ENCODE results near the gene PTS.

The PTS gene

DNA sequence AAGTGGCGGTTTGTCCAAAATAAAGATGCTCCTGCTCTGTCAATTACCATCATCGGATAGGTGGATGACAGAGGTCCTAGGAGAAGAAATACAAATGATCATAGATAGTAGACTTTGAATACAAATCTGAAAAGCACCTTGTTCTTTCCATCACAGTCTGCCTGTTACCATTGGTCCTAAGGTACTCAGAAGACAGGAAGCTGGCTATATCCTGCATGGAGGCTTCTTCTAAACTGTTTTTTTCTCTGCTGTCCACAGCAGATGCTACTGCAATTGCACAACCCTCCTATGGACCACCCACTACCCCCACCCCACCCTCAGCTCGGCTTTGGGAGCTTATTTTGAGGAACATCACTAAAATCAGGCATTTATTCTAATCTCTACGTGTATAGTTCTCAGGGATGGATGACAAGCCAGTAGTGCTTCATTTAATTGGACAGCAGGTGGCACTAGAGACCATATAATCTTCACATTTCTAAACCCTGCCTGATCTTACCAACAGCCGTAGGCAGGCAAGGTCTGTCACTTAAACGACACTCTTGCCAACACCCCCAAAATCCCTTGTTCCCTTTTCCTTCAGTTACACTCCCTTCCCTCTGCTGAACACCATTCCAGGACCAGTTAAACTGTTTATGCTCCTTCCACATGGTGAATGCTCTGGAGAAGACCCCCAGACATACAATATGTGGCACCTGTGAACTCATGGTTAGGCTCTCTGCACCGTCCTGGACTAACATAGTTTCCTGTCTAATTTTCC is 6.6 kb upstream of the PTS start:
- H3K27ac ChIP-seq: no peak overlapping the region
- no peak overlapping the region for H3K4me3 ChIP-seq

DNA sequence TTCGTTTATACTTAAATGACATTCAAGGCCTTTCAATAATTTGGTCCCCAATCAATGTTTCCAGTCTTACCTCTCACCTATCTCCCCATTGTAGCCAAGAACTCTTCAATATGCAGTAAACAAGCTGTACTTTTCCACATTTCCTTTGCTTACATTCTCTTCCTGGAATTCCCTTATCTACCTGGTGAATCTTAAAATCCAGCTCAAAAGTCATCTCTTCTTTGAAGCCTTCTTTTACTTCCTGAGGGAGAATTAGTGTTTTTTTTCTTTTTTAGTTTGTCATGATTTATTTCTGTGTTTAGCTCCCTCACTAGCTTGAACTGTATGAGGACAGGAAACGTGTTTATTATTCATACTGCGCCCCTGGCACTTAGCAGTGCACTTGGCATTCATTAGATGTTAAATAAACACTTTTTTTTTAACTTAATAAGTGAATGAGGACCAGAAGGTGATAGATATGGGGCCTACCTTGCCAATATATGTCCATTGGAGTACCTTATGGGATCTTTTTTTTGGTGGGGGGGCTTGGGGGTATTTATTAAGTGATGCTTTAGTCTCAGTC is 4.9 kb upstream of the PTS start:
- Histone ChIP-seq H3K4me3 (no peak overlapping the region), H3K27ac (peak overlapping the region in 11 of 21 experiments; percentile 2 to 88 (median 57))

DNA sequence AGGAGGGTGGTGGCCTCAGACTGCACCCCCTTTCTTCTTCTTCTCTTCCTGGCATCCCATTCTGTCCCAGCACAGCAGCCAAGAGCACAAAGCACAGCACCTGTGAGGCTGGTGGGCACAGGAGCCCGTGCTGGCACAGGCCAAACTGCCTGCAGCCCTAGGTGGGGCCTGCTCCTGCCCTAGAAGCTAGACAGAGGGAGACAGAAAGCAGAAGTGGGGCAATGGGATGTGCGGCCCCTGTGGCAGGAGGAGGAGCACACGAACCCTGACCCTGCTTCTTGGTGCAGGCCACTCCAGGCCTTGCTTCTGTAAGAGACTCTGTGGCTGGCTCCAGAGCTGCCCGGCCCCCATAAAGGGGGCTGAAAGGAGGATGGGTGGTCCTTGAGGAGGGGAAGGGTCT is 3.9 kb upstream of the PTS start:
- no peak overlapping the region for H3K4me3 ChIP-seq
- peak overlapping the region in 12 of 21 experiments; percentile 7 to 88 (median 52) for H3K27ac ChIP-seq

DNA sequence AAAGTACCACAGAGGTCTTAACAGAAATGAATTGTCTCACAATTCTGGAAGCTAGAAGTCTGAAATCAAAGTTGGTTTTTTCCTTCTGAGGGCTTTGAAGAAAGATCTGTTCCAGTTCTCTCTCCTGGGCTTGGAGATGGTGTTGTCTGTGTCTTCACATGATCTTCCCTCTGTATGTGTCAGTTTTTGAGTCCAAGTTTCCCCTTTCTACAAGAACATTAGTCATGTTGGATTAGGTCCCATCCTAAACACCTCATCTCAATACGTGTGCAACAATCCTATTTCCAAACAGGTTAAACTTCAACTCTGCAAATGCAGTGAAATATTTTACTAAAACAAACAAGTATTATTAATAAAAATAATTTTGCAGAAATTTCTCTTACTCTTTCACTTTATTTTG is 3.1 kb upstream of the PTS start:
- H3K27ac ChIP-seq: peak overlapping the region in 6 of 21 experiments; percentile 7 to 88 (median 66)

DNA sequence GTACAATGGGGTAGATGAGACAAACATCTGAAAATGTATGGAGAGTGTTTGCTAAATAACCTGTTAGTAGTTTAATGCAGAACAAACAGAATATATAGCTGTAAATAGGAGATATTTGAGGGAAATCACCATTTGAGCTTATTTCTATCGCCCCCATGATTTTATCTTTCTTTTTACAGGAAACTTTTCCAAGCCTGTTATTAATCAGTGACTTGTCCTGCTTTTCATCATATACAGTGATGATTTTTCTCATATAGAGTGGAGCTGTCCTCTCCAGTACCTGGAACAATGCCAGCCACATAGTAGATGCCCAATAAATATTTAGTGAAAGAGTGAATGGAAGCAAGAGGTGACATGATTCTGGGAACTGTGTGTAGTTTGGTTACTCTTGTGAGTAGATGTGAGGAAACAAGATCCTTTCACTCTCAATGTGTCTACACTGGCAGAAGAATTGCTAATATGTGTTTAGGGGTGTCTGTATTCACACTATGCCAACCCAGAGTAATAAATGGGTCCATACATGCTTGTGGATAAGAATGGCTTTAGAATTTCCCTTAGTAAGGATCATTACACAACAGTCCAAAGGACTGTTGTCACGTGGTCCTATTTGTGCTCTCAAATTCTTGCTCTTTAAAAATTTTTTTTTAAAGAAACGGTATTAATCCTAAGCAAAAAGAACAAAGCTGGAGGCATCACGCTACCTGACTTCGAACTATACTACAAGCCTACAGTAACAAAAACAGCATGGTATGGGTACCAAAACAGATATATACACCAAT is 2.3 kb upstream of the PTS start:
- no peak overlapping the region for H3K27ac ChIP-seq
- no peak overlapping the region for H3K4me3 ChIP-seq

More for the DNA sequence above, 3.1 kb upstream of the PTS start:
- no peak overlapping the region for H3K4me3 ChIP-seq

DNA sequence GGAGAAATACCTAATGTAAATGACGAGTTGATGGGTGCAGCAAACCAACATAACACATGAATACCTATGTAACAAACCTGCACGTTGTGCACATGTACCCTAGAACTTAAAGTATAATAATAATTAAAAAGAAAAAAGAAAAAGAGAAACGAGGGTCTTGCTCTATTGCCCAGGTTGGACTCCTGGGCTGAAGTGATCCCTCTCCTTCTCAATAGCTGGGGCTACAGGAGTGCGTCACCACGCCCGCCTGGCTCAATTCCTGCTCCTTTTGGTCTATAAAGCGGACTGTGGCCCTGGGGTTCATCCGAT is 521 bp upstream of the PTS start:
- peak overlapping the region; percentile 51 to 85 (median 66) for H3K4me3 ChIP-seq
- peak overlapping the region; percentile 59 to 100 (median 97) for H3K27ac ChIP-seq

DNA sequence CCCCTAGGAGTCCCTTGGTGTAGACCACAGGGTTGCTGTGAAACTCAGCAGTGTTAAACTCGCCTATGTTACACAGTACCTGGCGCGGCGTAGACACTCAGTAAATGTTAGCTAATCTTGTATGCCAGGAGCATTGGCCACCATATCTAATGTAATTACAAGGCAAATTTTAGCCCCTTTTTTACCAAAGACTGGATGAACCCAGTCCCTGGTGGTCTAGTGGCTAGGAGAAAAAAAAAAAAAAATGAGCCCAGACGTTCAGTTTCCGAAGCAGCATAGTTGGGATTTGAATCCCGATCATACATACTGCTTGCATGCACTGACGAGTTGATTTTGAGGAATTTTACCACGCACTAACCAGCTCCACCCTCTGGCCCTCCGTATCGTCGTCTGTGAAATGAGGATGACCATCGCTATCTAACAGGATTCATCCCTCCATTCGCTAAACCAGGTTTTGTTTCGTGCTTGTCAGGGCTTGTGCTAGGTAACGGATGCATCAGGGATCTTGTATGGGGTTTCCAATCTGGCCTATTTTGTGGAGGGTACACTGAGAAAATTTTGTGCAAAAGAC is 688 bp downstream of the PTS start:
- H3K4me3 ChIP-seq: peak overlapping the region; percentile 51 to 85 (median 66)
- peak overlapping the region; percentile 59 to 100 (median 97) for H3K27ac ChIP-seq

DNA sequence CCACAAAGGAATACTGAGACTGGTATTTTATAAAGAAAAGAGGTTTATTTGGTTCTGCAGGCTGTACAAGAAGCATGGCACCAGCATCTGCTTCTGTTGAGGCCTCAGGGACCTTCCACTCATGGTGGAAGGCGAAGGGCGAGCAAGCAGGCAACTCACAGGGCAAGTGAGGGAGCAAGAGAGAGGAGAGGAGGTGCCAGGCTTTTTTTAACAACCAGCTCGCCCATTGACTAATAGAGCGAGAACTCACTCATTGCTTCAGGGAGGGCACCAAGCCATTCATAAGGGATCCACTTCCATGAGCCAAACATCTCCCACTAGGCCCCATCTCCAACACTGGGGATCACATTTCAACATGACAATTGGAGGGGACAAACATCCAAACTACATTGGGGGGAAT is 1.2 kb downstream of the PTS start:
- peak overlapping the region in 11 of 21 experiments; percentile 95 to 100 (median 97) for H3K27ac ChIP-seq
- H3K4me3 ChIP-seq: peak overlapping the region; percentile 51 to 85 (median 66)

DNA sequence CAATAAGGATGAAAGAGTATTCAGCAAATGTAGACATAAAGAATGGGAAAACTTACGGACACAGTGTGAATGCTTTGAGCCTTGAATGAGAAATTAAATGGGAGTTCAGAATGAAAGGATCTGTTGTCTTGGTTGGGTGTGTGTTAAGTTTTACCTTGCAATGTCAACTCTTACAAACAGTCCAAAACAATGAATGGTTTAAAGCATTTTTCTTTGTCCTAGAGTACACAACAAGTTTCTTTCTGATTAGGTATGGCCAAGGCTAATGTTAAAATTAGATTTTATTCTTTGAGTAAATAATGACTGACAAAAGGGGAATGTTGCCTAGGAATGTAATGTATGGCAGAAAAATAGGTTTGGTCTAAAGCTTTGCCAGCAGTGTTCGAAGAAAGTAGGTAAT is 2.5 kb downstream of the PTS start:
- Histone ChIP-seq H3K4me3 (no peak overlapping the region), H3K27ac (no peak overlapping the region)

DNA sequence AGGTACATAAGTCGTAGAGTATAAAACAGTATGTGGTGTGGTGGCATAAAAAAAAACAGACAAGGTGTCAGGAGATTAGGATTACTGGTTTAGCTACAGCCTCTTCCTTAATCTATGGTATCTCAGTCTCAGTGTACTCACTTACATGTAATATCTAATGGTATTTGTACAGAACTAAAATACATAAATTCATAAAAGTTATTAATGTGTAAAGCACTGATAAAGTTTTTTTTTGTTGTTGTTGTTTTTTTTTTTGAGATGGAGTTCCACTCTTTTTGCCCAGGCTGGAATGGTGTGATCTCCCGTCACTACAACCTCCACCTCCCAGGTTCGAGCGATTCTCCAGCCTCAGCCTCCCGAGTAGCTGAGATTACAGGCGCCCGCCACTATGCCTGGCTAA is 2.9 kb downstream of the PTS start:
- peak overlapping the region in 3 of 21 experiments; percentile 10 to 30 (median 20) for H3K27ac ChIP-seq

DNA sequence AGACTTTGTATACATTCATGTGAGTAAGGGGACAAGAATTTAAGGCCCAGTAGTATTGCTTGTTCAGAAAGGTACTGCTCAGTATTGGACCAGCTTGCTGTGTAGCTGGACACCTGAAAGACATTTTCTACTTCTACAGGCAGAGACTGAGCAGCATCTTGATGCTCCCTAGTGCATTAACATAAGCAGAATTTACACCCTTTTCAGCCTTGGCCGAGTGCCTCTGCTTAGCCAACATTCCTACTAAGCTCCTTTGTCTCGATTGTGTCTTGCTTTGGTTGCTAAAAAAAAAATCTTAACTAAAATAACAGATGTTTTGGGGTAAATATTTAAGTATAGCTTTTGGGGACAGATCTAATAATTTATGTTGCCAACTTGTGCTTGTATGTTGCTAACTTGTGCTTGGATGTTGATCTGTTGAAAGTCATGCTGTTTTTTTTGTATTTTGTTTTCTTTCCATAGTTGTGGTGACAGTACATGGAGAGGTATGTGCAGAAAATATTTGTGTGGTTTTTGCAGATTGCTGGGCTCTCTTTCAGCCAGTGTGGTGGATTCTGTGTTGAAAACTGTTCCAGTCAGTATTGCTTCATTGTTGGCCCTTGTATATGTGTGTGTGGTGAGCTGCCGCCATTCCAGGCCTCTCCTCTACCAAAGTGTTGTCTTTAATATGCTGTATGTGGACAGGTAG is 3.7 kb downstream of the PTS start:
- no peak overlapping the region for H3K4me3 ChIP-seq
- H3K27ac ChIP-seq: peak overlapping the region in 3 of 21 experiments; percentile 10 to 30 (median 20)

More for the DNA sequence above, 2.9 kb downstream of the PTS start:
- no peak overlapping the region for H3K4me3 ChIP-seq

DNA sequence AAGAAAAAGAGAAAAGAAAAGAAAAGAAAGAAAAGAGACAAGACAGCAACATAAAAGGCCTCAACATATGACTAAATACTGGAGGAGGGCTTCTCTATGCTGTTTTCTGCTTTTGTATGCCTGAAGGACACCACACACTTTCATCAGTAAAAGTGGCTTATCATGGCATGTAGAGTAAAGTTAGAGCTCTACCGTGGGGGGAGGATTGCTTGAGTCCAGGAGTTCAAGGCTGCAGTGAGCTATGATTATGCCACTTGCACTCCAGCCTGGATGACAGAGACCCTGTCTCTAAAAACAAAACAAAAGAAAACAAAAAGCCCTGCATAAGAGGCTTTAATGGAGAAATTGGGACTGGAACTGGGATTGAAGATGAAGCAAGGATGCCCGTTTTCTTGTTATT is 5.7 kb downstream of the PTS start:
- Histone ChIP-seq H3K4me3 (no peak overlapping the region), H3K27ac (no peak overlapping the region)

DNA sequence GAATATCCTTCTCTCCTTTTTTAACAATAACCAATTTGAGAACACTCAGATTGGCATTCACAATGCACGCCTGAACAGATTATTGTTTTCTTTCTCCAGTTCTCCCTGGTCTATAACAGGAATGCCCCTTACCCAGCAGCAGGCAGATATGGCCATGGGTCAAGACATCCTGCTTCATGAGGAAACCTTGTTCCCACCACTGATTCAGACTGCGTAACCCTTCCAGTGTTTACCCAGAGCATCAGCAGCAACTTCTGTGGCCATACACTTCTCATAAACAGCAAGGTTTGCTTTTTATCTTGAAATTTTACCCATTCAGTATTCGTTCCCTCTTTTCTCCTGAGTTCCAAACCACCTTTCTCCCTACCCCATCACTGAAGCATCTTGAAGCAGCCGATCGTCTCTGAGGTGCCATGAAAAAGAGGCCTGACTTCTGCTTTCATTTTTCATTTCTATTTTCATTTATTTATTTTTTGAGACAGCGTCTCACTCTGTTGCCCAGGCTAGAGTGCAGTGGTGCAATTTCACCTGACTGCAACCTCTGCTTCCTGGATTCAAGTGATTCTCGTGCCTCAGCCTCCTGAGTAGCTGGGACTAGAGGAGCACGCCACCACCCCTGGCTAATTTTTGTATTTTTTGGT is 9.6 kb downstream of the PTS start:
- H3K4me3 ChIP-seq: no peak overlapping the region
- H3K27ac ChIP-seq: no peak overlapping the region

DNA sequence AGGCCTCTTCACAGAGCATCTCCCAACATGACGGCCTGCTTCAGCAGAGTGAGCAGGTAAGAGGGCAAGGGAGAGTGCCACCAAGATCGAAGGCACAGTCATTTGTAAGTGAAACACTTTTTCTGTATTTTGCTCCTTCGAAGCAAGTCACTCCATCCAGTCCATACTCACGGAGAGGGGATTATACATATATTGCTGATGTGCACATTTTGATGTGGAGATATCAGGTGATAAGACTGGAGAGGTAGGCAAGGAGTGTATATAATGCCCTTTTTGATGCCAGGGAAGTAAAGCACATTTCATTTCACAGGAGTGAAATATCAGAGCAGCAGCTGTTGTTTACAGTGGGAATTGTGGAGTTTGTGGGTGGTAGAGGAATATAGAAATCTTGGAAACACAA is 11.2 kb downstream of the PTS start:
- Histone ChIP-seq H3K4me3 (no peak overlapping the region), H3K27ac (no peak overlapping the region)

DNA sequence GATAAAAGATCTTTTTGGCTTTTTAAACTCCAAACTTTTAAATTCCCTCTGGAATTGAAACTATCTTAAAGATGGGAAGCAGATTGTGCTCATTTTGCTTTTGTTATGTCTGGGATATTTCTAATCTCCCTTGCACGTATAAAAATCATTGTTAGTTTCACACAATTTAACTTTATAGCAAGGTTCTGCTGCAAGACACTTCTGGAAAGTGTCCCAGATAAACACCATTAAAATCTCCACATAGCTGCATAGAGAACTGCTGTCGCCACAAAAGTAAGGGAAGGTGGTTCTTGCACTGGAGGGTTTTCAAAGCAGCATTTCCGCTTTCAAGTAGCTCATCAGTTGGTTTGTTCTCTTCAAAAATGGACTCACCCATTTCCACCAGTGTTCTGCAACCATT is 11.8 kb downstream of the PTS start:
- Histone ChIP-seq H3K4me3 (no peak overlapping the region), H3K27ac (no peak overlapping the region)

DNA sequence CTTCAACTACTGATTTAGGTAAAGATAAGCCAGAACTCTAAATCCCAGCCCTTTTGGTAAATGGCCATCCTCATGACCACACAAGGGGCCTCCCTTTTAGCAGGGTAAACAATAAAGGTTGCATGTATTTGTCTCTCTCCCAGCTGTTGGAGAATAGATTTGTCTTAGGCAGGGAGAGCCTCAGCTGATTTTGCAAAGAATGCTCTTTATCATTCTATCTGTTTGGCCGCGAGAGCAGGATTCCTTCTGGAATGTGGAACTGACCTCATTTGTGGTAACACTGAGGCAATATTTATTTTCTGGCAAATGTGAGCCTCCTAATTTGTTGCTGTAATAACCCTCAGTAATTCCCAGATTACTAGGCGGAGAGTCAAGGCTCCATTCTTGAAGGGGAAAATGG is 15.3 kb downstream of the PTS start:
- Histone ChIP-seq H3K27ac (no peak overlapping the region), H3K4me3 (no peak overlapping the region)

DNA sequence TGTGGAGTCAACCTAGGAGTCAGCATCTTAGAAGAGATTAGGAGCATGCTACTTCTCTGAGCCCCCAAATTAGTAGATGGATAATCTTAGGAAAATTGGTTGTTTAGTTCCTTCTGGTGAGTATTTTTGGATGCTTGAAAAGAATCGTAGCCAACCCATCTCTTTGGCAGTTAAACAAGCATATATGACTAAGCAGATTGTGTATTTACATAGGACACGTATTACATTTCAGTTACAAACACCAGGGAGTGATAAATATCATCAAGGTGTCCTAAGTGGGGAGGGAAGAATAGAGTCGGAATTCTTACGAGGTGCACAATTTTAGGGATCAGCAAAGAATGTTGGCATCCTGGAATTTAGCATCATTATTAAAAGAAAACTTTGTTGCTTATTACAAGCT is 21.0 kb downstream of the PTS start:
- Histone ChIP-seq H3K4me3 (no peak overlapping the region), H3K27ac (no peak overlapping the region)

DNA sequence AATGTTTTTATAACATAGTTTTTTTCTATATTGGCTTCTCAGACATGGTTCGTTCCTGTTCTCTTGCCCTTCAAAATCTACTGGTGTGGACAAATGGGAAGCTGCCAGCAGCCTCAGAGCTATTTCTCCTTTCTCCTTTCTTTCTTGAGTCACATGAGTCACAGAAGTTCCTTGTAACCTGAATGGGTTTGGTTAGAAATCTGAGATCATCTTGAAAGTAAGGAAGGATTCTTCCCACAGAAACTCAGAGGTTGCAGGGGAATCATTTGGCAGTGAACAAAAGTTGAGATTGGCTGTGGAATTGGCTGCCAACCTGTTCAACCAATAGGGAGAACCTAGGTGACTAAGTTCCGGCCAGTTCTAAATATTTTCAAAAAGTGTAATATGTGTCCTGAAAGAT is 22.0 kb downstream of the PTS start:
- Histone ChIP-seq H3K27ac (no peak overlapping the region), H3K4me3 (no peak overlapping the region)

DNA sequence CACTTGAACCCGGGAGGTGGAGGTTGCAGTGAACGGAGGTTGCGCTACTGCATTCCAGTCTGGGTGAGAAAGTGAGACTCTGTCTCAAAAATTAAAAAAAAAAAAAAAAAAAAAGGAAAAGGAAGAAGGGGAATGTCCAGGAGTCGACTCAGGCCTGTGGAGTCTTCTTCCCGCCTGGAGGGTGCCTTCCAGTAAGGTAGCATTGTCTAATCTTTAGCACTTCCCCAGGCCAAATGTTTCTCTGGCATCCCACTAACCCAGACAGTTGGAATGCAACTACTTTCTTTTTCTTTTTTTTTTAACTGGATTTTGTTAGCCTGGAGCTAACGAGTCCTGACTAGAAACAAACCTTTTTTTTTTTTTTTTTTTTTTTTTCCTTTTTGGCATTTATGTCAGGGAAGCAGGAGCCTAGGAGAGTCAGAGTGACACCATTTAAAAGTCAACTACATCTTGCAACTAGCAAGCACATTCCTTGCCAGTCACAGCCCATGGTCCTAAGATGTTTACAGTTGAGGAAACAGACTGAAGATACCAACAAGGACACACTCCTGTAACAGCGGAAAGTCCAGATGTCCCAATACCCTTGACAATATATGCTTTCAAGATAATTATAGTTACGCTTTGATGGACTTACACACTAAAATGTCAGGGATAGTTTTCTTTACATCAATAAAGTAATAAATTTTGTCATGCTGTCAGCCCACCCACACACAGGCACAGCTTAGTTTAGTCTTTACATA is 23.8 kb downstream of the PTS start:
- no peak overlapping the region for H3K4me3 ChIP-seq
- H3K27ac ChIP-seq: peak overlapping the region in 1 of 21 experiments; percentile 11
